ENCODE results near the gene ABCC4. TPM values are rescaled to one million over a fixed set of nuclear protein-coding genes. Genes with fewer than 3 reads are reported as not detected.
"Not testable (repeated sequence)": the region's sequence is repeated elsewhere in the genome, so short reads cannot be mapped to it uniquely, and the experiment has no call there.

ABCC4 gene
- total and polyA plus RNA-seq, 8 donors = 1.5 to 87.2 (median 29.7) TPM

DNA sequence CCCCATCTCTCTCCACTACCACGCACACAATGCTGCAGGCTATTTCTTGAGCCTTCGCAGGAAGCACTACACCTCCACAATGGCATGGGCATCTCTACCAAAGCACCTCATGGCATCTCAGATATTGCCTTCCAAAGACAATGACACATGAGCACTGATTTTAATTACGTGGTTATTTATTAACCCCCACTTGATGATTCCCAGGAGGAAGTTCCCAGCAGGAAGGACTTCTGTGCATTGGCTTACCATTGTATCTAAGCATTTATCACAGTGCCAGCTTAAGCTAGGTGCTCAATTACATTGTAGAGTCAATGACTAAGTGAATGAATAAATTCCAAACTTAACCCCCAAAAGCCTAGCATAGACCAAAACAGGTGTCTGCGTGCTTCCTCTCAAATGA is 101.4 kb downstream of the ABCC4 start:
- H3K27ac ChIP-seq = no peak overlapping the region
- H3K27me3 ChIP-seq = no peaks in the 10 kb centered on the region
- no peaks in the 10 kb centered on the region for H3K9me3 ChIP-seq
- peaks cover 0 to 12% (median 9%) of the 10 kb centered on the region in 4 donors for H3K36me3 ChIP-seq
- H3K4me1 ChIP-seq = no peaks in the 10 kb centered on the region
- intact Hi-C loops (cut with DNase I; ENCODE audit: low total_unique reads) = loop anchor here (10.0 kb wide), 1 partner anchor 95 kb away; no protein-coding TSS in a partner anchor
- H3K4me3 ChIP-seq = no peak overlapping the region
- no peak for DNase-seq
- WGBS, 5 donors = 92 to 96% (median 92%) methylated on average over 4 of the region's 4 CpGs
- TF ChIP-seq POLR2A (IDR thresholded peaks at IDR 0.05) = no peak
- TF ChIP-seq EP300 (IDR thresholded peaks at IDR 0.05) = no peak
- no peak for TF ChIP-seq POLR2AphosphoS5 (IDR thresholded peaks at IDR 0.05)
- TF ChIP-seq, protein P1, sequence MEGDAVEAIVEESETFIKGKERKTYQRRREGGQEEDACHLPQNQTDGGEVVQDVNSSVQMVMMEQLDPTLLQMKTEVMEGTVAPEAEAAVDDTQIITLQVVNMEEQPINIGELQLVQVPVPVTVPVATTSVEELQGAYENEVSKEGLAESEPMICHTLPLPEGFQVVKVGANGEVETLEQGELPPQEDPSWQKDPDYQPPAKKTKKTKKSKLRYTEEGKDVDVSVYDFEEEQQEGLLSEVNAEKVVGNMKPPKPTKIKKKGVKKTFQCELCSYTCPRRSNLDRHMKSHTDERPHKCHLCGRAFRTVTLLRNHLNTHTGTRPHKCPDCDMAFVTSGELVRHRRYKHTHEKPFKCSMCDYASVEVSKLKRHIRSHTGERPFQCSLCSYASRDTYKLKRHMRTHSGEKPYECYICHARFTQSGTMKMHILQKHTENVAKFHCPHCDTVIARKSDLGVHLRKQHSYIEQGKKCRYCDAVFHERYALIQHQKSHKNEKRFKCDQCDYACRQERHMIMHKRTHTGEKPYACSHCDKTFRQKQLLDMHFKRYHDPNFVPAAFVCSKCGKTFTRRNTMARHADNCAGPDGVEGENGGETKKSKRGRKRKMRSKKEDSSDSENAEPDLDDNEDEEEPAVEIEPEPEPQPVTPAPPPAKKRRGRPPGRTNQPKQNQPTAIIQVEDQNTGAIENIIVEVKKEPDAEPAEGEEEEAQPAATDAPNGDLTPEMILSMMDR (IDR thresholded peaks at IDR 0.05) = no peak

DNA sequence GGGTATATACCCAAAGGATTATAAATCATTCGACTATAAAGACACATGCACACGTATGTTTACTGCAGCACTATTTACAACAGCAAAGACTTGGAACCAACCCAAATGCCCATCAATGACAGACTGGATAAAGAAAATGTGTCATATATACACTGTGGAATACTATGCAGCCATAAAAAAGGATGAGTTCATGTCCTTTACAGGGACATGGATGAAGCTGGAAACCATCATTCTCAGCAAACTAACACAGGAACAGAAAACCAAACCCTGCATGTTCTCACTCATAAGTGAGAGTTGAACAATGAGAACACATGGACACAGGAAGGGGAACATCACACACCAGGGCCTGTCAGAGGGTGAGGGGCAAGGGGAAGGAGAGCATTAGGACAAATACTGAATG is 102.6 kb downstream of the ABCC4 start:
- H3K27me3 ChIP-seq, H3K4me3 ChIP-seq, H3K9me3 ChIP-seq, DNase-seq, H3K27ac ChIP-seq, H3K4me1 ChIP-seq: not testable (repeated sequence)
- WGBS, 5 donors = 48 to 88% (median 84%) methylated on average over 2 of the region's 2 CpGs
- peaks cover 0 to 15% (median 7%) of the 10 kb centered on the region in 4 donors for H3K36me3 ChIP-seq
- intact Hi-C loops (cut with DNase I; ENCODE audit: low total_unique reads) = loop anchor here (10.0 kb wide), 1 partner anchor 96 kb away; no protein-coding TSS in a partner anchor

DNA sequence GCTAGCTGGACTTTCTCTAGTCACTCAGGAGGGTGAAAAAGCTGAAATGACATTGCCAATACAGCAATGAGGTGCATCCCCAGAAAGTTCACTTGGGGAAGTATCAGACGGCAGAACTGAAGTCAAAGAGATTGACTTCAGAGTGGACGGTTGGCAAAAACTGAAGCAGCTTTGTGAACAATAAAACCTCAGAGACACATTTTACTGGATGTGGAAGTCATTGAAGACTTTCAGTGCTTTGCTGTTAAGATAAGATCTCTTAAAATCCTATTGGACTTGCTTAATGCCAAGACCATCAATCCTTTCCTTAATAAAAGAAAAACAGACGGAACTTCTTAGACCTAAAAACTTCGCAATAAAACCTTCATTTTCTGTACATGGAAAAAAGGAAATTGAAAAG is 103.7 kb downstream of the ABCC4 start:
- Histone ChIP-seq H3K4me3 (no peak overlapping the region), H3K36me3 (peaks cover 0 to 13% (median 10%) of the 10 kb centered on the region in 4 donors), H3K27ac (no peak overlapping the region), H3K4me1 (no peaks in the 10 kb centered on the region), H3K27me3 (no peaks in the 10 kb centered on the region), H3K9me3 (no peaks in the 10 kb centered on the region)
- DNase-seq = no peak
- TF ChIP-seq EP300 (IDR thresholded peaks at IDR 0.05) = no peak
- TF ChIP-seq, protein P1 (IDR thresholded peaks at IDR 0.05) = no peak
- TF ChIP-seq POLR2AphosphoS5 (IDR thresholded peaks at IDR 0.05) = no peak
- TF ChIP-seq POLR2A (IDR thresholded peaks at IDR 0.05) = no peak
- intact Hi-C loops (cut with DNase I; ENCODE audit: low total_unique reads) = loop anchor here (10.0 kb wide), 1 partner anchor 97 kb away; no protein-coding TSS in a partner anchor
- 70 to 91% (median 82%) methylated on average over 4 of the region's 4 CpGs for WGBS, 5 donors

DNA sequence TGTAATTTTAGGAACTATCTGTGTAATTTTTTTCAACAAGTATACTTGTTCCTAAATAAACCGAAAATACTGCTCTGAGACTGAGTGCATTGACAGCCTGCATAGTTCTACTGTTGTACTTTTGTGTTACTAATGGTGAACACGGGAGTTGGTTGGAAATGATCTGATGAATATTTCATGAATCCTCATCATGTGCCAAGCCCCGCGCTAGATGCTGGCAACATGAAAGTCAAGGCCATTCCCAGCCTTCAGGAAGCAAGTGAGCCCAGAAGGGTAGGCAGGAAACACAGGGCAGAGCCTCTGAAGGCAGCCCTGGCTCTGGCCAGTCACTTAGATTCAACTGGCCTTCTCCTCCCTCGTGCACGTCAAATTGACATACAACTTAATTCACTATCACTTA is 106.1 kb downstream of the ABCC4 start:
- TF ChIP-seq EP300 (IDR thresholded peaks at IDR 0.05) (no peak), POLR2A (IDR thresholded peaks at IDR 0.05) (no peak), POLR2AphosphoS5 (IDR thresholded peaks at IDR 0.05) (no peak)
- TF ChIP-seq, protein P1 (IDR thresholded peaks at IDR 0.05) = no peak
- Histone ChIP-seq H3K9me3 (no peaks in the 10 kb centered on the region), H3K4me1 (no peaks in the 10 kb centered on the region), H3K27ac (no peak overlapping the region), H3K4me3 (no peak overlapping the region), H3K36me3 (peaks cover 0 to 12% (median 6%) of the 10 kb centered on the region in 4 donors), H3K27me3 (no peaks in the 10 kb centered on the region)
- DNase-seq = no peak
- WGBS, 5 donors = 82 to 90% (median 87%) methylated on average over 6 of the region's 6 CpGs
- intact Hi-C loops (cut with DNase I; ENCODE audit: low total_unique reads) = loop anchor here (10.0 kb wide), 1 partner anchor 100 kb away; no protein-coding TSS in a partner anchor

DNA sequence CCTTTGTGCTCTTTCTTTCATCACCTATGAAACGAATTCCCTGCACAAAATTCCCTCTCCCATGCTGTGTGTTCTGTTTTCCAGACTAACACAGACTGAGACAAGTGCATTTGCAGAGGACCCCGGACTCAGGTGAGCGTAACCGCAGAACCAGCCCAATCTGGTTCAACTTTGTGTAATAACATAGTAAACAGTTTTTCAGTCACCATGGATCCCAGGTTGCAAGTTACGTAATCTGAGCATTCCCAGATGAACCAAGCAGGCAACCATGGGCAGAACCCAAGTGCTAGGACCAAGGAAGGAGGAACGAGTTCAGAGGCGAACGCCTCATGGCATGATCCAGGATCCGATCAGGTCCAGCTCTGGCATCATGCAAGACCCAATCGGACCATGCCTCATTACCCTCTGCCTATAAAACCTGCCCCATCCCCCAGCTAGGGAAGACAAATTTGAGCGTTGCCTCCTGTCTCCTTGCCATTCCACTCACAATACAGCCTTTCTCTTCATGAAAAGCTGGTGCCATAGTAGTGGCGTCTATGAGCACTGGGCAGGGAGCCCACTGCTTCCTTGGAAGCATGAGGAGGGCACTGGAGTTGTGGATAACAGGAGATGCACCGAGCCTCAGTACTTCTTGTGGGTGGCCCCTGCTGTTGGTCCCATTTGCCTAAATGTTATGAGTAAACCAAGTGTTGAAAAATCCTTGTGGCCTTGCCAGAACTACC is 107.6 kb downstream of the ABCC4 start:
- no peak for DNase-seq
- WGBS, 5 donors = 88 to 94% (median 92%) methylated on average over 13 of the region's 13 CpGs
- intact Hi-C loops (cut with DNase I; ENCODE audit: low total_unique reads) = loop anchor here (5.0 to 10.0 kb wide), 2 partner anchors 101 to 189 kb away; no protein-coding TSS in a partner anchor
- Histone ChIP-seq H3K4me3 (no peak overlapping the region), H3K36me3 (peaks cover 0 to 12% (median 6%) of the 10 kb centered on the region in 4 donors), H3K4me1 (peaks cover 0 to 4% (median 0%) of the 10 kb centered on the region in 4 donors), H3K27me3 (no peaks in the 10 kb centered on the region), H3K27ac (no peak overlapping the region), H3K9me3 (no peaks in the 10 kb centered on the region)
- no peak for TF ChIP-seq EP300 (IDR thresholded peaks at IDR 0.05)
- no peak for TF ChIP-seq POLR2AphosphoS5 (IDR thresholded peaks at IDR 0.05)
- TF ChIP-seq, protein P1 (IDR thresholded peaks at IDR 0.05) = no peak

All from stomach (tissue), 9 donors.